Measurements from ENCODE around the gene PTGDR.

The PTGDR gene

GRCh38 chr14:52267501-52268278, at the start of gene PTGDR:
TSS of gene PTGDR (plus strand) at chr14:52267698. CDS start at chr14:52267815, 117 bp downstream.
- no peak for DNase-seq (ENCODE audit: low read depth)
- TF ChIP-seq MAX (IDR thresholded peaks at IDR 0.05; ENCODE audit: low read depth, low read length) (no peak), CTCF (IDR thresholded peaks at IDR 0.05; ENCODE audit: low read depth, low read length) (no peak), MYC (IDR thresholded peaks at IDR 0.05; ENCODE audit: low read depth, low read length) (no peak), POLR2A (IDR thresholded peaks at IDR 0.05; ENCODE audit: extremely low read depth, insufficient read length) (no peak)
- H3K4me3 ChIP-seq (ENCODE audit: low read depth, low read length) = no peak within 1 kb of the TSS

GRCh38 chr14:52219488-52220084, 47.9 kb upstream of the PTGDR start:
- no peak for DNase-seq (ENCODE audit: low read depth)
- no peak overlapping the region for H3K4me3 ChIP-seq (ENCODE audit: low read depth, low read length)
- TF ChIP-seq MAX (IDR thresholded peaks at IDR 0.05; ENCODE audit: low read depth, low read length) = no peak
- TF ChIP-seq CTCF (IDR thresholded peaks at IDR 0.05; ENCODE audit: low read depth, low read length) = no peak
- no peak for TF ChIP-seq POLR2A (IDR thresholded peaks at IDR 0.05; ENCODE audit: extremely low read depth, insufficient read length)
- TF ChIP-seq MYC (IDR thresholded peaks at IDR 0.05; ENCODE audit: low read depth, low read length) = no peak

- H3K4me3 ChIP-seq (ENCODE audit: low read depth, low read length) = no peak overlapping the region
- TF ChIP-seq CTCF (IDR thresholded peaks at IDR 0.05; ENCODE audit: low read depth, low read length) (no peak), MAX (IDR thresholded peaks at IDR 0.05; ENCODE audit: low read depth, low read length) (no peak), MYC (IDR thresholded peaks at IDR 0.05; ENCODE audit: low read depth, low read length) (no peak), POLR2A (IDR thresholded peaks at IDR 0.05; ENCODE audit: extremely low read depth, insufficient read length) (no peak)
- no peak for DNase-seq (ENCODE audit: low read depth)
These were observed 46.3 kb upstream of the PTGDR start for GRCh38 chr14:52220924-52221811.

GRCh38 chr14:52222901-52223300, 44.6 kb upstream of the PTGDR start:
- no peak overlapping the region for H3K4me3 ChIP-seq (ENCODE audit: low read depth, low read length)
- no peak for DNase-seq (ENCODE audit: low read depth)
- no peak for TF ChIP-seq POLR2A (IDR thresholded peaks at IDR 0.05; ENCODE audit: extremely low read depth, insufficient read length)
- no peak for TF ChIP-seq MYC (IDR thresholded peaks at IDR 0.05; ENCODE audit: low read depth, low read length)
- TF ChIP-seq CTCF (IDR thresholded peaks at IDR 0.05; ENCODE audit: low read depth, low read length) = no peak
- TF ChIP-seq MAX (IDR thresholded peaks at IDR 0.05; ENCODE audit: low read depth, low read length) = no peak

GRCh38 chr14:52227619-52228222, 39.8 kb upstream of the PTGDR start:
- no peak for DNase-seq (ENCODE audit: low read depth)
- no peak overlapping the region for H3K4me3 ChIP-seq (ENCODE audit: low read depth, low read length)
- TF ChIP-seq CTCF (IDR thresholded peaks at IDR 0.05; ENCODE audit: low read depth, low read length) (no peak), MYC (IDR thresholded peaks at IDR 0.05; ENCODE audit: low read depth, low read length) (no peak), MAX (IDR thresholded peaks at IDR 0.05; ENCODE audit: low read depth, low read length) (no peak), POLR2A (IDR thresholded peaks at IDR 0.05; ENCODE audit: extremely low read depth, insufficient read length) (no peak)
